SK-N-MC (cell line): Measurements from ENCODE around the gene GIPC1.
A peak's percentile ranks its signal among the peaks of the same experiment; 100 is the strongest.

Source experiments
- DNase-seq: peaks from one replicate; pipeline ENCODE4 v3.0.0-alpha.2; 2011; ENCODE audit warnings: low read depth, low spot score
- H3K27ac ChIP-seq: fragments of 200-600 bp; sonication (generic); 2 replicates; pipeline ENCODE4 v1.5.1; 2016; ENCODE audit warnings: mixed run types
- H3K36me3 ChIP-seq: fragments of 200-600 bp; sonication (generic); 2 replicates; pipeline ENCODE4 v1.6.1; 2017; ENCODE audit warnings: antibody characterized with exemption, low read length, mixed read lengths; ENCODE audit not compliant: insufficient read depth
- H3K4me3 ChIP-seq: fragments of 200-600 bp; sonication (generic); 2 replicates; pipeline ENCODE4 v1.5.1; 2016
- H3K9ac ChIP-seq: fragments of 200-600 bp; sonication (generic); 2 replicates; pipeline ENCODE4 v1.8.0; 2017; ENCODE audit warnings: mixed run types, mixed read lengths; ENCODE audit not compliant: insufficient read length
- H3K9me3 ChIP-seq: fragments of 200-600 bp; sonication (generic); 2 replicates; pipeline ENCODE4 v1.6.1; 2017; ENCODE audit warnings: low read depth, mild to moderate bottlenecking, antibody characterized with exemption, low read length, moderate library complexity, mixed read lengths
- EZH2 ChIP-seq: fragments of 200-600 bp; sonication (generic); IDR thresholded peaks from one replicate; pipeline ENCODE4 v1.6.1; 2017; ENCODE audit warnings: antibody characterized with exemption
- FOXP2 ChIP-seq: optimal IDR thresholded peaks from 2 replicates; pipeline ENCODE3; 2011; ENCODE audit warnings: mild to moderate bottlenecking, moderate library complexity; ENCODE audit not compliant: insufficient read depth; ENCODE audit errors: extremely low read length, control extremely low read depth
- POLR2AphosphoS5 ChIP-seq: IDR thresholded peaks from 2 replicates; pipeline ENCODE4 v1.6.1; 2012; ENCODE audit warnings: mild to moderate bottlenecking, low read depth, low read length, borderline replicate concordance

Gene GIPC1

DNA sequence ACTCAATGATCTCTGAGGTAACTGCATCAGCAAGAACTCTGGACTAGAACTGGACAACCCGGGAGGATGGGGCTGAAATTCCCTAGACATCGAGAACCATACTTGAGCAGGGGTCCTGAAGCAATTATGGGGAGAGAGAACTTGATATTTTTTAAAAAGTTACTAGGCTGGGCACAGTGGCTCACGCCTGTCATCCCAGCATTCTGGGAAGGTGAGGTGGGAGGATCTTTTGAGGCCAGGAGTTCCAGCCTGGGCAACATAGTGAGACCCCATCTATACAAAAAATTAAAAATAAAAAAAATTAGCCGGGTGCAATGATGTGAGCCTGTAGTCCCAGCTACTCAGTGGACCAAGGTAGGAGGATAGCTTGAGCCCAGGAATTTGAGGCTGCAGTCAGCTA is 24.6 kb upstream of the GIPC1 start:
- Histone ChIP-seq H3K4me3 (no peak overlapping the region), H3K36me3 (peaks cover 15% of the 10 kb centered on the region), H3K9ac (no peak overlapping the region), H3K9me3 (no peaks in the 10 kb centered on the region), H3K27ac (no peak overlapping the region)
- DNase-seq: no peak
- TF ChIP-seq EZH2 (no peak), POLR2AphosphoS5 (no peak)

DNA sequence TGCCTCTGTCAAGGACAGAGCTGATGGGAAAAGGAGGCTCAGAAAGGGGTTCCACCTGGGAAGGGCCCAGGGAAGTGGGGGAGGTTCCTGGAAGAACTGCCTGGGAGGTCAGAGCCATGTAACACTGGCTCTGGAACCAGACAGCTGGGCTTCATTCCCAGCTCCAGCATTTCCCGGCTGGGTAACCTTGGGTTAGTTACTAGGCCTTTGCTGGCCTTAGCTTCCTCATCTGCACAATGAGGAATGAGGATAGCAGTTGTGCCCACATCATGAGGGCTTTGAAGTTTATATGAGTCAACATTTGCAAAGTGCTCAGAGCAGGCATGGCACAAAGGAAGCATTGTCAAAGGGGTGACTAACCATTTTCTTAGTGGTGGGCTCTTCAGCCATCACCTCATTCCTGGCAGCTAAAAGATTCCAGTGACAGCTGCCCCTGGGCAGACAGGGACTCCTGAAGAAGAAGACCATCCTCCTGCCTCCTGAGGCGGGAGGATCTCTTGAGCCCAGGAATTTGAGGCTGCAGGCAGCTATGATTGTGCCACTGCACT is 24.0 kb upstream of the GIPC1 start:
- H3K36me3 ChIP-seq: peaks cover 21% of the 10 kb centered on the region
- TF ChIP-seq POLR2AphosphoS5 (no peak), EZH2 (no peak), FOXP2 (no peak)
- DNase-seq: no peak
- H3K4me3 ChIP-seq: no peak overlapping the region
- no peaks in the 10 kb centered on the region for H3K9me3 ChIP-seq
- H3K9ac ChIP-seq: no peak overlapping the region
- no peak overlapping the region for H3K27ac ChIP-seq

DNA sequence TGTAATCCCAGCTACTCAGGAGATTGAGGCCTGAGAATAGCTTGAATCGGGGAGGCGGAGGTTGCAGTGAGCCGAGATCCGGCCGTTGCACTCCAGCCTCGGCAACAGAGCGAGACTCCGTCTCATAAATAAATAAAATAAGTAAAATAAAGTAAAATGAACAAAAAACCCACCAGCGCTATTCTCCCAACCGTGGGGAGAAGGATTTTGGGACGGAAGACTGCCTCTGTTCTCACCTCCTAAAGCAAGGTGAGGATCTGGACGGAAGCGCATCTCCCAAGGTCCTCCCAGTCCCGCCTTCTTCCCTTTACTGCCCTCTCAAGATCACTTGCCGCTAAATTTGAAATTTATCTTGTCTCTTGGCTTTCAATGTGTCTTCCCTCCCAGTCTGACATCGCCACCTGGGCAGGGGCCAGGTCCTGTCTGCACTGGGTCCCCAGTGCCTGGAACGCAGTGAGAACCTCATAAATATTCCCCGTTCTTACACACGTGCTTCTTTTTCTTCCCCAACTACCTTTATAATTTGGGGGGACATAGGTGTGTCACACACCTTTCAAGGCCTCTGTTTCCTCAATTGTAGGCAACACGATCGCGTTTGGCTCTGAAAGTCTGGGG is 23.4 kb upstream of the GIPC1 start:
- H3K9ac ChIP-seq: no peak overlapping the region
- no peaks in the 10 kb centered on the region for H3K9me3 ChIP-seq
- no peak for TF ChIP-seq EZH2
- no peak for TF ChIP-seq FOXP2
- no peak for TF ChIP-seq POLR2AphosphoS5
- H3K4me3 ChIP-seq: no peak overlapping the region
- peaks cover 27% of the 10 kb centered on the region for H3K36me3 ChIP-seq
- H3K27ac ChIP-seq: peak overlapping the region; percentile 83; the same call in 1 of the 2 replicates
- no peak for DNase-seq

DNA sequence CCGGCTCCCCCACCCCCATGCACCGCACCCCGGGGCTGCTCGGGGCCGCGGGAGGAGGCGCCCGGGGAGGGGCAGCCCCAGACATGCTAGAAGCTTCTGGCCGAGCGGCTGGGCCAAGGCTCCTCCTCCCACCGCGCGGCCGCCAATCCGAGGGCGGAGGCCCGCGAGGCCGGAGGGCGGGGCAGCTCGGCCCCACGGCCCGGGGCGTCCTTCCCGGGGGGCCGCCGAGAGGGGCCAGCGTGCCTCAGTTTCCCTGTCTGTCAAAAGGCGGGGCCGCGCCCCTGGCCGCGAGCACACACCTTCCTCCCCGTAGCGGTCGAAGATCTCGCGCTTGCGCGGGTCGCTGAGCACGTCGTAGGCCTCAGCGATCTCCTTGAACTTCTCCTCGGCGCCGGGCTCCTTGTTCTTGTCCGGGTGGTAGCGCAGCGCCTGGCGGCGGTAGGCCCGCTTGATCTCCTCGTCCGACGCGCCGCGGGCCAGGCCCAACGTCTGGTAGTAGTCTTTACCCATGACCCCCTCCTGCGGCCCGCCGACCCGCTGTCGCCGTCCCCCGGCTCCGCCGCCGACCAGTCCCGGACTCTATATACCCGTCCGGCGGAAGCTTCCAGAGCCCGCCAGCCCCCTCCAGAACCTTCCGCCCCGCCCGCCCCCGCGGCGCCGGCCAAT is 22.0 kb upstream of the GIPC1 start, which contains the start of gene DNAJB1:
Gene DNAJB1 (minus strand): TSS at position 558 of the 666 bp plus-strand sequence. CDS start 48 bp downstream, at position 510.
- Histone ChIP-seq H3K9ac (peak within 1 kb of the TSS; percentile 94), H3K27ac (peak within 1 kb of the TSS; percentile 83), H3K9me3 (no peaks in the 10 kb centered on the region), H3K4me3 (peak within 1 kb of the TSS; percentile 90), H3K36me3 (peaks cover 31% of the 10 kb centered on the region)
- TF ChIP-seq EZH2: no peak
- peak; percentile 93 for TF ChIP-seq POLR2AphosphoS5
- no peak for TF ChIP-seq FOXP2
- DNase-seq: no peak

DNA sequence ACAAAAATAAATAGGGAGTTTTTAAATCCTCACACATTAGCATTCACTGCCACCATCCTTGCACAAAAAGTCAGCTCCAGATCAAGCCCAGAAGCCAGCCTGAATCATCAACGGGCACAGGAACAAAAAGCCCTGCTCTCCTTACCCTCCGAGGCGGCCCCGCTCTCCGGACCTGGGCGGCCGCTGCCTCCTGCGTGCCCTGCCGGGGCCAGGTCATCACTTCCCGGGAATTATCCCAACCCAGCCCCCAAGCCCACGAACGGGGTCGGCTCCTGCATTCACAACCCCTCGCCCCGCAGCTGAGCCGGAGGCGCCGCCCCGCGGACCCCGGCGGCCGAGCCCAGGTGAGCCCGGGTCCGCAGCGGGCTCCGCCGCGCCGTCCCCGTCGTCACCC is 21.5 kb upstream of the GIPC1 start:
- H3K4me3 ChIP-seq: peak overlapping the region; percentile 90
- DNase-seq: no peak
- TF ChIP-seq EZH2: no peak
- no peak for TF ChIP-seq POLR2AphosphoS5
- no peak for TF ChIP-seq FOXP2
- H3K9me3 ChIP-seq: no peaks in the 10 kb centered on the region
- peaks cover 31% of the 10 kb centered on the region for H3K36me3 ChIP-seq
- H3K27ac ChIP-seq: no peak overlapping the region
- peak overlapping the region; percentile 94 for H3K9ac ChIP-seq

DNA sequence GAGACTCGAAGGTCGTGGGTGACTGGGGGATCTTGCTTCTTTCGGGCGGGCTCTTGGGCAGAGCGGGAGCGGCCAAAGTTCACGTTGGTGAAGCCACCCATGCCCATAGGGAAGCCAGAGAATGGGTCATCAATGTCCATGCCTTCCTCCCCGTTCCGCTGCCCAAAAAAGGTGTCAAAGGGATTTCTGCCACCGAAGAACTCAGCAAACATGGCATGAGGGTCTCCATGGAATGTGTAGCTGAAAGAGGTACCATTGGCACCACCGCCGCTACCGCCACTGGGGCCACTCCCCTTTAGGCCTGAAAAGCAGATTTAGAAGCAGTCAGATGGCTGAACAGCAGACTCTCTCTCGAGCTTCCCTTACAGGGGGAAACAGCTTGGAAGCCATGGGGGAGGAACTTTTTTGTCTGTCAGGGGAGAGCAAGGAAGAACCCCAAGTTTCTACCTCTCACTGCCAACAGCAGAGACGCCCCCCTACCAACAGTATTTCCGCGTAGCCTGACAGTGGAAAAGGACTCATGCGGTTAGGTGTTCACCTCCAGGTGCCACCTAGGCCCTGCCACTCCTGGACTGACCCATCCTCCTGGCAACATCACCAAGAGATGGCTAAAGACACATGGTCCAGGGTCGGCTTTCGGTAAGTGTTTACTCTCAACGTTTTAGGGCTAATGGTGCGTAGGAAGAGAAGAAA is 21.0 kb upstream of the GIPC1 start:
- H3K9me3 ChIP-seq: no peaks in the 10 kb centered on the region
- no peak overlapping the region for H3K27ac ChIP-seq
- no peak for DNase-seq
- peaks cover 31% of the 10 kb centered on the region for H3K36me3 ChIP-seq
- peak overlapping the region; percentile 90 for H3K4me3 ChIP-seq
- TF ChIP-seq EZH2 (no peak), POLR2AphosphoS5 (no peak), FOXP2 (no peak)
- H3K9ac ChIP-seq: peak overlapping the region; percentile 94

DNA sequence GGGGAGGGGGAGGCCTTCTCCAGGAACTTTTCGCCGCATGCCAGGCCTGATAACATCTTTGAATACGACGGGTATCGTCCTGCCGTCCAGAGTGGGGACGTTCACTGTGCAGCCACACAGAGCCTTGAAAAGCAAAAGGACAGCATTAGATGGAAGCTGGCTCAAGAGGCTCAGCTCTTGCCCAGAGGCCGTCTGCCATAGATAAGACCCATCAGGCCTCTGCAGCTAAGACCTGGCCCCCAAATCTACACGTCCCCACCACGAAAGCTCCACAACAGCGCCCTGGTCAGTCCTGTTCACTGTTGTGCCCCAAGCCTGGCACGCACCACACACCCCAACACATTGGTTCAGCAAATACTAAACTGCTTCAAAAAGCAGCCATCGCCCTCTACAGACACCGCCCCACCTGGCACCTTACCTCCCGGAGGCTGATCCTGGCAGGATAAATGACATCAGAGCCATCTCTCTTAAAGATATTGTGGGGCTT is 20.2 kb upstream of the GIPC1 start:
- Histone ChIP-seq H3K9me3 (no peaks in the 10 kb centered on the region), H3K36me3 (peaks cover 31% of the 10 kb centered on the region), H3K9ac (peak overlapping the region; percentile 94), H3K27ac (no peak overlapping the region), H3K4me3 (peak overlapping the region; percentile 90)
- no peak for DNase-seq
- no peak for TF ChIP-seq EZH2
- TF ChIP-seq FOXP2: no peak
- TF ChIP-seq POLR2AphosphoS5: no peak

DNA sequence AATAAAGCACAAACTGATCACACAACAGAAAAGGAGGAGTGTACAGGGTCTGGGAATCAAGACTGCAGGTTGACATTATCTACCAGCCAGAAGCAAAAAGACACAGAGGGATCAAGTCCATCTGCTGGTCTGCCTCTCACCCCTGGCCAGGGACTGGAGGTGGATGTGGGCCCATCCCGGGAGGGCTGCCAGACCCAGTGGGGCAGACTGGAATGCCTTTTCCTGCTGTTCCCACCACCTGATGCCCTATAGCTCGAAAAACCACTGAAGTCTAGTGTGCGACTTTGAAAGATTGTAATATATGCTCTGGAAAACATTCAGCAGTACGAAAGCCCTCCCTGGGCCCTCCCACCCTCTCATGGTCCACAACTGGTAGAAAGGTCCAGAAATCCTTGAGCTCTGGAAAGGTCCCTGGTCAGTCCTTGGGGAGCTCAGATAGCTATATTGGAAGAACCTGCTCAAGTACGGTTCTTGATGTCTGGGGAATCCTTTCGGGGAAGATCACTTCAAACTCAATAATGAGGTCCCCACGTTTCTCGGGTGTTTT is 19.6 kb upstream of the GIPC1 start:
- no peak overlapping the region for H3K4me3 ChIP-seq

More for the DNA sequence above, 19.6 kb upstream of the GIPC1 start:
- no peak overlapping the region for H3K9ac ChIP-seq
- H3K36me3 ChIP-seq: peaks cover 31% of the 10 kb centered on the region
- DNase-seq: no peak
- H3K27ac ChIP-seq: no peak overlapping the region
- no peak for TF ChIP-seq POLR2AphosphoS5
- TF ChIP-seq FOXP2: no peak
- TF ChIP-seq EZH2: no peak
- no peaks in the 10 kb centered on the region for H3K9me3 ChIP-seq
